GM12865 (cell line): ENCODE results near the gene FHIT.

Experiments
- DNase-seq: peaks from one replicate; pipeline ENCODE4 v3.0.0; 2010; ENCODE audit warnings: low read depth
- H3K4me3 ChIP-seq: 2 replicates; pipeline ENCODE4 v1.5.1; 2011; ENCODE audit warnings: mild to moderate bottlenecking, low read depth, low read length, control low read depth
- TF ChIP-seq, protein P1 (sequence below): IDR thresholded peaks from 2 replicates; pipeline ENCODE4 v1.5.1; 2011; ENCODE audit warnings: low read length, control low read depth, low read depth, inconsistent platforms; ENCODE audit not compliant: insufficient read depth; ENCODE audit errors: missing control alignments

The FHIT gene

DNA sequence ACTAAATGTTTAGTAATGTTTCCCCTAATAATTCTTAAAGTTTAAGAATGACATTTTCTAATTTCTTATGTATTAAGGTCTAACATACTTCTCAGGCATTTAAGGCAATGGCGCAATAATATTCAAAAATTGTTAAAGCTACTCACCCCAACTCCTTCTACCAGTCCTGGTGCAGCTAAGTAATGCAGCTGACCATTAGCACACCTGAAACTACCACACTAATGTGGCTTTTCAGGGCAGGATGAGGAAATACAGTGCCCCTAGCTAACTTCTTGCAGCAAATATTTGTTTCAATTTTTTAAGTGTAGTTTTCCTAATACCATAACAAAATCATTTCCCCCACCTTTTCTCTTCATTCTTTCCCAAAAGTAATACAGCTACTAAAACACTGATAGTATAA, 827.7 kb downstream of the FHIT start:
- no peak overlapping the region for H3K4me3 ChIP-seq
- TF ChIP-seq, protein P1, sequence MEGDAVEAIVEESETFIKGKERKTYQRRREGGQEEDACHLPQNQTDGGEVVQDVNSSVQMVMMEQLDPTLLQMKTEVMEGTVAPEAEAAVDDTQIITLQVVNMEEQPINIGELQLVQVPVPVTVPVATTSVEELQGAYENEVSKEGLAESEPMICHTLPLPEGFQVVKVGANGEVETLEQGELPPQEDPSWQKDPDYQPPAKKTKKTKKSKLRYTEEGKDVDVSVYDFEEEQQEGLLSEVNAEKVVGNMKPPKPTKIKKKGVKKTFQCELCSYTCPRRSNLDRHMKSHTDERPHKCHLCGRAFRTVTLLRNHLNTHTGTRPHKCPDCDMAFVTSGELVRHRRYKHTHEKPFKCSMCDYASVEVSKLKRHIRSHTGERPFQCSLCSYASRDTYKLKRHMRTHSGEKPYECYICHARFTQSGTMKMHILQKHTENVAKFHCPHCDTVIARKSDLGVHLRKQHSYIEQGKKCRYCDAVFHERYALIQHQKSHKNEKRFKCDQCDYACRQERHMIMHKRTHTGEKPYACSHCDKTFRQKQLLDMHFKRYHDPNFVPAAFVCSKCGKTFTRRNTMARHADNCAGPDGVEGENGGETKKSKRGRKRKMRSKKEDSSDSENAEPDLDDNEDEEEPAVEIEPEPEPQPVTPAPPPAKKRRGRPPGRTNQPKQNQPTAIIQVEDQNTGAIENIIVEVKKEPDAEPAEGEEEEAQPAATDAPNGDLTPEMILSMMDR: no peak
- DNase-seq: no peak

DNA sequence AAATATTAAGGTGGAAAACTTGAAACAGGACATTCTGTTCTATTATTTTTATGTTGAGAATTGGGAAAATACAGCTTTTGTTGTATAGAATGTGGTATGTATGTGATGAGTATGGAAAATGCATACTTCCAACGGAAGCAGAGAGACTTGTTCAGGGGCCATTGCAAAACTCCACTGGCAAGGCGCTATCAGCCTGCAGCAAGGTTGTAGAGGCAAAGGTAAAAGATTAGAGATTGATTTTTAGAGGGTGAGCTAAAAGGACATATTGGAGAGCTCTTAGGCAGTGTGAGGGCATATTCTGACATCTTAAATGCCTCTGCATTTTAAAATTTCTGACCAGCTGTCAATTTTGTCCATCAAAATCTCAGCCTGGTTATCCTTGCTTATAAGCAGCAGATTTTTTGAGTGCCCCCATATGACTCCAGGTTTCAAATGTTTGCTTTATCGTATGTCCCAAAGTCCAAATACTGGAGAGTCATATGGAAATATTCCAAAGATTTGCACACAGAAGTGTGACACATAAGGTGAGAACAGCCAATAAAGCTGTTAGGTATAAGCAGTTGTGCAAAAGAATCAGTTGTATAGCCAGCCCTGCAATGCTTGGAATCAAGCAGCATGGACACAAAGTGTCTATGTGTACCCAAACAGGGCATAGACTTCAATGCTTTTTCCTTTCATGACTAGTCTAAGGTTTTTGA, 829.4 kb downstream of the FHIT start:
- TF ChIP-seq, protein P1: no peak
- no peak for DNase-seq
- no peak overlapping the region for H3K4me3 ChIP-seq

DNA sequence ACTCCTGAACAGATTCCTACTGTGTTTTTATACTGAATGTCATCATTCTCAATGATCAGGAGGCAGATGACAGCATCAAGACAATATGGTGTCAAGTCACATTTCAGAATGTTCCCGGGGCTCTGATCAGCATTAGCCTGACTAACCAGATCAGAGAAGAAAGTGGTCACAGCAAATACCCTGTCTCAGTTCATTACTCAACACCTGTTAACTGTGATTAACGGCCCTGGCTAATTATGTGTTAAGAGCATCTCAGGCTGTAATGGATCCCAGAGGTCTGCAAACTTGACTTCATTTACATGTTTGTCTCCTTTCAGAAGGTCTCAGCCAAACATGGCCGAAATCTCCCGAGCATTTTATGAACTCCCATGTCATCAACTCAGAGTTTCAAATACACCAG, 833.7 kb downstream of the FHIT start:
- DNase-seq: no peak
- TF ChIP-seq, protein P1: no peak
- no peak overlapping the region for H3K4me3 ChIP-seq

DNA sequence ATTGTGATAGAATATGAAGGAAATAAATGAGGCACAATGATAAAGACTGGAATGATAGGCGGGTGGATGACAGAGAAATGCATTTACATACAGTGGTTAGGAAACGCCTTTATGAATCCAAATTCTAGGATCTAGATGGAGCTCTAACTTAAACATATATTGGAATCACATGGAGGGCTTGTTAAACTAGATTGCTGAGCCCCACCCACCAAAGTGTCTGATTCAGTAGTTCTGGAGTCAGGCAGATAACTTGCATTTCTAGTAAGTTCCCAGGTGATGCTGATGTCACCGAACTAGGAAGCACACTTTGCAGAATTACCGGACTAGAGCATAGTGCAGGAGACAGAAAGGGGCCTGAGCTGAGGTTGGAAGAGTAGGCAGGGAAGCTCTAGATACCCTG, 837.2 kb downstream of the FHIT start:
- no peak for DNase-seq
- TF ChIP-seq, protein P1: no peak
- no peak overlapping the region for H3K4me3 ChIP-seq

DNA sequence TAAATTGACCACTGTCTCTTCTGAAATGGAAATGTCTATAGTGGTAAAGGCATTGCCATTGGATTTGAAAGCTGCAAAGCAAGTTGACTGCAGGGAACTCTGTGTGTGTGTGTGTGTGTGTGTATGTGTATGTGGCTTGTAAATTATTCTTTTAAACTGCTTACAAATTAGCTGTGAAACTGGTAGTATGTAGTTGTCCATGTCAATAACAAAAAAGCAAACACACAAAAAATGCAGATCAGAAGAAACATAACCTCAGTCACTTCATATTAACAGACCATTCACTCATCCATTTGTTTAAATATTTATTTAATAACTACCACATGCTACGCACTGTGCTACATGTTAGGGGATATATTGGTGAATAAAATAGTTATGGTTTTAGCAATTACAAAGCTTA, 837.7 kb downstream of the FHIT start:
- no peak for DNase-seq
- no peak overlapping the region for H3K4me3 ChIP-seq
- TF ChIP-seq, protein P1: no peak

DNA sequence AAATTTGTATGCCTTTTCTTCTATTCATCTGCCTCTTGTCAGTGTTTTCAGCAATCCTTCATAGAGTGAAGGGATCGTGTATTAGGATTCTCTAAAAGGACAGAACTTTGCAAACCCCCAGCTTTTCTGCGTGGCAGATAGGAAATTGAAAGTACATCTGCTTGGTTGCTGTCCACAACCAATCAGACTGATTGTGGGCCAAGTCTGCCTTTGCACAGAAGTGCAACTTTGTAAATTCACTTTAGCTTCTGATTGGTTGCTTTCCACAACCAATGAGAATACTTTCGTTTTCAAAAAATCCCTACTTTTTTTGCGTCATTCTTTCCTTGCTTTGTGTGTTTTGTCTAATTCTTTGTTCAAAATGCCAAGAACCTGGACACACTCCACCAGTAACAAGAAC, 847.4 kb downstream of the FHIT start:
- no peak overlapping the region for H3K4me3 ChIP-seq
- TF ChIP-seq, protein P1: no peak
- no peak for DNase-seq

DNA sequence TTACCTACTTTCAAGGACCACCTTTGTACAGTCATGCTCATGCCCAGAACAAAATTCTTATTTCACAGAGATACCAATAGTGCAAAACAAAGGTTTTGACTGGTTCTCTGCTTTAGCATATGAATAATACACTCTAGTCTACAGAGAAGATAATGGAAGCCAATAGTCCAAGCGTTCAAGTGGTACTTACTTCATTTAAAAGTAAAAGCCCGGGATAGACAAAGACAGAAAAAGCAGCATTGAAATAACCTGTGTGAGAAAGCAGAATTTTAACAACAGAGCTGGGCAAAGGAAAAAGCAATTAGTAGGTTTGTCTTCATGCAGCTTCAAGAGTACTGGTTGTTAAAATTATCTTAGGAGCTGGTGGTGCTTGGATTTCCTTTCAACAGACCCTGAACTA, 848.3 kb downstream of the FHIT start:
- DNase-seq: no peak
- TF ChIP-seq, protein P1: no peak
- H3K4me3 ChIP-seq: no peak overlapping the region
